ENCODE data around the gene OGG1. TPM values are rescaled to one million over a fixed set of nuclear protein-coding genes. Genes with fewer than 3 reads are reported as not detected.

OGG1 gene
- total RNA-seq = 18.6 and 19.7 TPM in 2 replicates

DNA sequence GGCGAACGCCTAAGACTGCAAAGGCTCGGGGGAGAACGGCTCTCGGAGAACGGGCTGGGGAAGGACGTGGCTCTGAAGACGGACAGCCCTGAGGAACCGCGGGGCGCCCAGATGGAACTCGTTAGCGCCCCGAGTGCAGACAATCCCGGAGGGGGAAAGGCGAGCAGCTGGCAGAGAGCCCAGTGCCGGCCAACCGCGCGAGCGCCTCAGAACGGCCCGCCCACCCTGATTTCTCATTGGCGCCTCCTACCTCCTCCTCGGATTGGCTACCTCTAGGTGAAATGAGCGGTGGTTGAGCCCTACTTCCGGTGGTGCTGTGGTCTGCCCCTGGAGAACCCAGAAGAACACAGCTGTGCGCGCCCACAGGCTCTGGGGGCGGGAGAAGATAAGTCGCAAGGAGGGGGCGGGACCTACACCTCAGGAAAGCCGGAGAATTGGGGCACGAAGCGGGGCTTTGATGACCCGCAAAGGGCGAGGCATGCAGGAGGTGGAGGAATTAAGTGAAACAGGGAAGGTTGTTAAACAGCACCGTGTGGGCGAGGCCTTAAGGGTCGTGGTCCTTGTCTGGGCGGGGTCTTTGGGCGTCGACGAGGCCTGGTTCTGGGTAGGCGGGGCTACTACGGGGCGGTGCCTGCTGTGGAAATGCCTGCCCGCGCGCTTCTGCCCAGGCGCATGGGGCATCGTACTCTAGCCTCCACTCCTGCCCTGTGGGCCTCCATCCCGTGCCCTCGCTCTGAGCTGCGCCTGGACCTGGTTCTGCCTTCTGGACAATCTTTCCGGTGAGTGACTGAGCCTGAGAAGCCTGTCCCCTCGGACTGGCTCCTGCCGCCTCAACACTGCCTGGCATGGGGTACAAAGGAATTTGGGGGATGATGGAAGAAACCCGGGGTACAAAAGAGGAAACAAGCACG, at the start of gene OGG1:
Gene OGG1 (plus strand): TSS at position 308 of the 911 bp plus-strand sequence. CDS start 335 bp downstream, at position 643.
- DNase-seq (ENCODE audit: low read depth, low spot score) = peak; percentile 94

DNA sequence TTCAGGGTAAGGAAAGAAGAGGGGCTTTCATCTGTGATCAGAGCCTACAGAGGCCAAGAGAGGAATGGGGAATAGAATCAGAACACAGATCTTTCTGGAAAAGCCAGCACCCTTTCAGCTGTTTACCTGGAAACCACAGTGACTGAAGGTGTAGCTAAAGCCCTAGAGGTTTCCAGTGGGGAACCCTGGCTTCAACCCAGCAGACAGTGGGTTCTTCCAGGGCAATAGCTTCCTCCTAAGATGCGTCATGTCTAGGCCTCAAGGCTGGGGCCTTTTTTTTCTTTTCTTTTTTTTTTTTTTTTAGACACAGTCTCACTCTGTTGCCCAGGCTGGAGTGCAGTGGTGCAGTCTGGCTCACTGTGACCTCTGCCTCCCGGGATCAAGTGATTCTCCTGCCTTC, 49.2 kb upstream of the OGG1 start:
- DNase-seq (ENCODE audit: low read depth, low spot score) = no peak

DNA sequence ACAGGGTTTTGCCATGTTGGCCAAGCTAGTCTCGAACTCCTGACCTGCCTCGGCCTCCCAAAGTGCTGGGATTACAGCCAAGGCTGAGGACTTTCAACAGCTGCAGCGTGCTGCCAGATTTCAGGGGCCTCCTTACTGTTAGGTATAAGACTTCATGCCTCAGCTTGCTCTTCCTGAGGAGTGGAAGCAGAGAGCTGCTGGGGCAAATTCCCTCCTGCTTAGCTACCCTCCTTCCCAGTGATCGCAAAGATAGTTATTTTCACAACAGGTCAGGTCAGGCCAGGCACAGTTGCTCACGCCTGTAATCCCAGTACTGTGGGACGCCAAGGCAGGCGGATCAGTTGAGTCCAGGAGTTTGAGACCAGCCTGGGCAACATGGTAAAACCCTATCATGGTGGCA, 48.7 kb upstream of the OGG1 start:
- no peak for DNase-seq (ENCODE audit: low read depth, low spot score)

DNA sequence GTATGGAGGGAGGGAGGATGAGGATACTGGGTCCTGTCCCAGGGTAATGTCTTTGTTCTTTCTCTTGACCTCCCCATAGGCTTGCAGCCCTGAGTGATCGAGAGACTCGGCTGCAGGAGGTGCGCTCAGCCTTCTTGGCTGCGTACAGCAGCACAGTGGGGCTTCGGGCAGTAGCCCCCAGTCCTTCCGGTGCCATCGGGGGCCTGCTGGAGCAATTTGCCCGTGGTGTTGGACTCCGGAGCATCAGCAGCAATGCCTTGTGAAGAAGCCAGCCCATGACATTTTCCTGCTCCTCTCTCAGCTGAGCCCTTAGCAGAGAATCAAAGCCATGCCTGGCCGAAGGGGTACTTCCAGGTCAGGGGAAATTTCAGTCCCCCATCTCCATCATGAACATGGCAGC, 48.0 kb upstream of the OGG1 start:
- no peak for DNase-seq (ENCODE audit: low read depth, low spot score)

DNA sequence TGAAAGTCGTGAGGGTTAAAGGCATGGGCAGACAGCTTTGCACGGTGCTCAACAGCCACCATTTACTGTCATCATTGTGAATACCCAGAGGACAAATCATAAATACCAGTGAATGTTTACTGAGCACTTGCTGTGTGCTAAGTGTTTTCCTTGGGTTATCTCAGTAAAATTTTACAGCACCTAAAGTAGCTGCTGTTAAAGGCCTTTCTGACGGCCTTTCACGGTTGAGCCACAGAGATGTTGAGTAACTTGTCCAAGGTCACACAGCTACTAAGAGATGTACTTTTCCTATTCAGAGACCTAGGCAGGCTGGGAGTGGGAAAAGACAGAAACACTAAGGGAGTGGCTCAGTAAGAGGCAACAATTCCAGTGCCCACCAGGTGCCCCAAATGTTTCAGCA, 46.5 kb upstream of the OGG1 start:
- DNase-seq (ENCODE audit: low read depth, low spot score) = no peak

DNA sequence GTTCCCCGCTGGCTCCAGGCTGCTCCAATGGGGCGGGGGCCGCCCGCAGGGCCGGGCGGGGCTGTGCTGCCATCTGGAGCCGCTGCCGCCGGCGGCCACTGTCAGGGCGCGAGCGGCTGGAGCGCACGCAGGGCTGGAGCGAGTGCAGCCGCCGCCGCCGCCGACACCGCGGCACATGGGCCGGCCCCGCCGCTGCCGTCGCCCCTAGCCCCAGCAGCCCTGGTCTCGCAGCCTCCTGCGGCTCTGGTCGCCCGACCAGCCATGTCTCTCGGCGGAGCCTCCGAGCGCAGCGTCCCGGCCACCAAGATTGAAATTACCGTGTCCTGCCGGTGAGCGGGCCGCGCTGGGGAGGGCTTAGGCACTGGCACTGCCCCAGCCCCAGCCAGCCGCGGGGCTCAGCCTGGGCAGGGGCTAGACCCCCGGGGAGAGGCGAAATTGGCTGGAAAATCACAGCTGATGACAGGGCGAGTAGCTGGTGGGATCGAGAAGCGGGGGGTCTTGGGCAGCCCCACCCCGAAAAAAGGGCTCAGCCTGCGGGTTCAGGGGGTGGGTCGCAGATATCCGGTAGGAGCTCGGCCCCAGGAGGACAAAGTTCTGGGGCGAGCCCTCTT, 45.9 kb upstream of the OGG1 start, which contains the start of gene CPNE9:
Gene CPNE9 (plus strand): TSS at position 98 of the 611 bp plus-strand sequence. CDS start 164 bp downstream, at position 262.
- no peak for DNase-seq (ENCODE audit: low read depth, low spot score)

DNA sequence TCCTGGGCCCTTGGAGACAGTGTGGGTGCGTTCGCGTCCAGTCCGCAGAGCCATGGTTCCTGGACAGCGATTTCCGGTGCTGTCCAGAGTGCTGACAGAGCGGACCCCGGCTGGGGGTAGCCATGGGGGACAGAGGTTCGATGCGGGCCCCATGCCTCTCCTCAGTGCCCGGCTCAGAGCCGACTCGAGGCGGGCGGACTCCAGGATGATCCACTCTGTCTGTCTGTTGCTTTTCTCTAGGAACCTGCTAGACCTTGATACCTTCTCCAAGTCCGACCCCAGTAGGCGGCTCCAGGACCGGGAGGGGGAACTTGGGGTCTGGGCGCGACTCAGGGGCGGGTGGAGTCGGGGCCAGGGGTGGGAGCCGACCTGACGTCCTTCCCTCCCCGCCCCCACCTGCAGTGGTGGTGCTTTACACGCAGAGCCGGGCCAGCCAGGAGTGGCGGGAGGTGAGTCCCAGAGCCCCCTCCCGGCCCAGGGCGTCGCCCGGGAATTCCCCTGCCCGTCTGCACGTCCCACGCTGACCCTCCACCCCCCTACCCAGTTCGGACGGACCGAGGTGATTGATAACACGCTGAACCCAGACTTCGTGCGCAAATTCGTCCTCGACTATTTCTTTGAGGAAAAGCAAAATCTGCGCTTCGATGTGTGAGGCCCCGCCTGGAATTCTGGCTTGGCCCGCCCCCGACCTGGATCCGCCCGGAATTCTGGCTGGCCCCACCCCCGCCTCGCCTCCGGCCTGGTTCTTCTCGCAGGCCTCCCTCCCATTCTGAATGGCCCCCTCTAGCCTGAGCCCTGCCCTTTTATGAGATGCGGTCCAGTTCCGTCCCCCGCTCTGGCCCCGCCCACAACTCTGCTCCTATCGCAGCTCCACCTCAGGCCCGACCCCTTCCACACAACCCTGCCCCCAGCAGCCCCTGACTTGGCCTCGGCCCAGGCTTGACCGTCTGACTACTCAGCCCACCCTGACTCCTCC, 45.1 kb upstream of the OGG1 start:
- DNase-seq (ENCODE audit: low read depth, low spot score) = no peak

DNA sequence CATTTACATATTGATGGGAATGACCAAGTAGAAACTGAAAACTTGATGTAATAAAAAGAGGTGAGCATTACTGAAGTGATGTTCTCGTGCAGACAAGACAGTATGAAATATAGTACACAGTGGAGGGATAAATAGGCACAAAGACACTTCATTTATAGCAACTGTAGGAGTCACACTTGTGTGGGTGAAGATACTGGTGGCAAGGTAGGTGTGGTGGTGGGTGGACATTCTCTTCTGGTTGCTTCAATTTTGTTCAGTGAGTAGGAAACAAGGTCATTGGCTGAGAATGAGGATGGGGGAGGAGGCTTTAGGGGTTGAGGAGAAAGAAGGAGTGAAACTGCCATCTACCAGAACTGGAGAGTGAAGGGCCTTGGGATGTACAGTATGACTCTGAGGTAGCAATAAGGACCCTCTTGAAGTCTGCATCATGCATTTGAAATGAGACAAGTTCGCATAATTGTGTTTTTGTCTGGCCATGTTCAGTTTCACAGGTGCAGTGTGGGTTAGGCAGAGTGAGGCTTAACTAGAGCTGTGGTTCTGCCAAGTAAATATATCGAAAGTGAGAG, 39.5 kb upstream of the OGG1 start:
- DNase-seq (ENCODE audit: low read depth, low spot score) = no peak

DNA sequence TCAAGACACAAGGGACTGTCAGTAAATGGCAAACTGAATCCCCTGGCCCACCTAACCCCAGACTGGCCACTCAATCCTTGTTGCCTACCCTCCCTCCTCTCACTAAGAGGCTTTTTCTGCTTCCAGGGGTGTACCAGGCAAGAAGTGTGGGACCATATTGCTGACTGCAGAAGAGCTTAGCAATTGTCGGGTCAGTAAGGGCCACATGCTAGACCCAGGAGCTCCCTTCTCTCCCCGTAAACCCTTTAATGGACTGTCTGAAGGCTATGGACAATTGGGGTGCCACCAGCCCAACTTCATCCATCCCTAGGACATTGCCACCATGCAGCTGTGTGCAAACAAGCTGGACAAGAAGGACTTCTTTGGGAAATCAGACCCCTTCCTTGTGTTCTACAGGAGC, 37.3 kb upstream of the OGG1 start:
- no peak for DNase-seq (ENCODE audit: low read depth, low spot score)

DNA sequence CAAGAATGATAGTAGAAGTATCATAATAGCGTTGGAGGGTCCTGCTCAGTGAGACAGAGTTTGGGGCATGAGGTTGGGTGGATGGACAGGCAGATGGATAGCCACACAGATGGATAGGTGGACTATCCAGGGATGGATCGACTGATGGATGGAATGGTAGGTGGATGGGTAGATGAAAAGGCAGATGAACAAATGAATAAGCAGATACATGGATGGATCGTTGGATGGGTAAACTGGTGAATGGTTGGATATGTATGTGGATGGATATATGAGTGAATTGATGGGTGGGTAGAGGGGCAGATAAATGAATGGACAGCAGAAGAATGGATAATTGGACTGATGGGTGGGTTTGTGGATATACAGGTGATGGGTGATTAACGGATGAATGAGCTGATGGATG, 36.6 kb upstream of the OGG1 start:
- no peak for DNase-seq (ENCODE audit: low read depth, low spot score)

DNA sequence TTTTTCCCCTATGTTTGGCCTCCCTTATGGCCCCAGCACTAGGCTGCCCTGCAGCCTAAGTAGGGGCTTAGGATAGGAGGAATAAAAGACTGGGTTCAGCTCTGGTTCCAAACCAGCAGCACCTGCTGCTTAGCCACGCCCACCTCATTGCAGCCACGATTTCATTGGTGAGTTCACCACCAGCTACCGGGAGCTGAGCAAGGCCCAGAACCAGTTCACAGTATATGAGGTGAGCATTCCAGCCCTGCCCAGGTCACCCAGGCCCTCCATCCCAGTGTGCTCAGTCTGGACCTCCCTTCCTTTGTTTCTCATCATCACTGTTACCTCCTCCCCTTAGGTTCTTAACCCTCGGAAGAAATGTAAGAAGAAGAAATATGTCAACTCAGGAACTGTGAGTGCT, 34.6 kb upstream of the OGG1 start:
- DNase-seq (ENCODE audit: low read depth, low spot score) = no peak

DNA sequence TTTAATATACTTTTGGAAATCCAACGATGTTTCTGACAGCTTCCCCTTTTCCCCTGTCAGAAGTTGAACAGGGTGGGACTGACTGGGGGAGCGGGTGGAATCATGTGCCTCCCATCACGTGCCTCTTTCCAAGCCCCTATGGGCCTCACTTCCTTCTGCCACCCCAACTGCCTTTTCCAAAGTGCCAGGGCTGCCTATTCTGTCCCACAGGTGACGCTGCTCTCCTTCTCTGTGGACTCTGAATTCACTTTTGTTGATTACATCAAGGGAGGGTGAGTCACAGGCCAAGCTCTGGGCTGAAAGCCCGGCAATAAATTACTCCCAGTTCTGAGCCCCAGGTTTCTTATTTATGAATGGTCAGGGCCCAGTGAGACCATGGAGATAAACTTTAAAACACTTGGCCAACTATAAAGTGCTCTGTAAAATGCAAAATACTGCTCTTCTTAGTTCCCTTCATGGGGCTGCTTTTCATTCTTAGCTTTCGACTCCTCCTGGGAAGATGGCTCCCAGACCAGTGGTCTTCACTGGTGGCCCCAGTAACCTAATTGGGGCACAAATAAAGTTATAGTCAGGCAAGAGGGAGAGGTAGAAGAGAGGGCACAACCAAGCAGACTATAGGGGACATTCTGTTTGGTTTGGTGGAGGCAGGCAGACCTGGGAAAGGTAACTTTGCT, 33.9 kb upstream of the OGG1 start:
- DNase-seq (ENCODE audit: low read depth, low spot score) = peak; percentile 58

DNA sequence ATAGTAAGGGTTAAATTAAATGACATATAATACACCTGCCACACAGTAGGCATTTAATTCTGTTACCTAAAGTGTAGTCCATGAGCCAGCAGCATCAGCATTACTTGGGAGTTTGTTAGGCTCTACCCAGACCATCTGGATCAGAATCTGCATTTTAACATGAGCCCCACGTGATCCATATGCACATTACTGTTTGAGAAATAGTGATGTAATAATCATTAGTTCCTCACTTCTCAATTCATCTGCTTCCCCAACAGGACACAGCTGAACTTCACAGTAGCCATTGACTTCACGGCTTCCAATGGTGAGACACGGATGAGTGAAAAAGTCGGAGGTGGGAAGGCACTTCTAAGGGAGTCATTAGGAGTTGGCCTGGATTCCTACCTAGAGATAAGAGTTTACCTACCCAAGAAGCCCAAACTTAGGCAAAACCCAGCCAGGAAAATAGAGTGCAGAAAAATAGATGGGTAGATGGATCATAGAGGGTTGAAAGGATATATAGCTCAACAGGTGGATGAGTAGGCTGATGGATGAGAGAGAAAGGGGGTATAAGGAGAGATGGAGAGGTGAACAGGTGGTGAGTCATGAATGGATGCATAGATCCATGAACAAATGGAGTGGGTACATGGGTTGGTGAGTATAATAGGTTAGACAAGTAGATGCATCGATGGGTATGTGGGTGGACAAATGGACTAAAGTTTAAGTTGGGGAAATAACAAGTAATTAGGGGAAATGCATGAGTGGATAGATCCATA, 32.8 kb upstream of the OGG1 start:
- no peak for DNase-seq (ENCODE audit: low read depth, low spot score)

DNA sequence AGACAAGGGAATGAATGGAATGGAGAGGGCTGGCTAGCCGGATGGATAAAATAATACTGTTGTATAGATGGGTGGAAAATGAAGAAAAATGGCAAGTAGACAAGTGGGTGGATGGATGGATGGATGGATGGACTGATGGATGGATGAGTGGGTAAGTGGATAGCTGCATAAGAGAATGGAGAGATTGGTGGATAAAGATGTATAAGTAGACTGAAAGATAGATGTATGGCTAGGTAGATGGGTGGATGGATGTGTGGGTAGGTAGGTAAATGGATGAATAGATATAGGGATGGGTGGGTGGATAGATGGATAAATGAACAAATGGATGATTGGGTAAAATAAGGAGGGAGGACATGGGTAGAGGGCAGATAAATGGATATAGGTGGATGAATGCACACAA, 32.2 kb upstream of the OGG1 start:
- no peak for DNase-seq (ENCODE audit: low read depth, low spot score)

DNA sequence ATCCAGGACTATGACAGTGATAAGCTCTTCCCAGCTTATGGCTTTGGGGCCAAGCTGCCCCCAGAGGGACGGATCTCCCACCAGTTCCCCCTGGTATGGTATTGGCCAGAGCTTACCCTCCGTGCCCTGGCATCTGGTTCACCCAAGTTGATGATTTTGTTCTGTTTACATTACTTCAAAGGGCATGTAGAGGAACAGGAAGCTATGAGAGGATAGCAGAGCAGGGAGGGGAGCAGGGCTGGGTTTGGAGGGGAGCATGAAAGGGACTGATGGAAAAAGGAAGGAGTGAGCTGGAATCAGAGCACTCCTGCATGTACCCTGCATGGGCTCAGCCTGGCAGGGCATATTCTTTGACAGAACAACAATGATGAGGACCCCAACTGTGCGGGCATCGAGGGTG, 31.6 kb upstream of the OGG1 start:
- no peak for DNase-seq (ENCODE audit: low read depth, low spot score)

DNA sequence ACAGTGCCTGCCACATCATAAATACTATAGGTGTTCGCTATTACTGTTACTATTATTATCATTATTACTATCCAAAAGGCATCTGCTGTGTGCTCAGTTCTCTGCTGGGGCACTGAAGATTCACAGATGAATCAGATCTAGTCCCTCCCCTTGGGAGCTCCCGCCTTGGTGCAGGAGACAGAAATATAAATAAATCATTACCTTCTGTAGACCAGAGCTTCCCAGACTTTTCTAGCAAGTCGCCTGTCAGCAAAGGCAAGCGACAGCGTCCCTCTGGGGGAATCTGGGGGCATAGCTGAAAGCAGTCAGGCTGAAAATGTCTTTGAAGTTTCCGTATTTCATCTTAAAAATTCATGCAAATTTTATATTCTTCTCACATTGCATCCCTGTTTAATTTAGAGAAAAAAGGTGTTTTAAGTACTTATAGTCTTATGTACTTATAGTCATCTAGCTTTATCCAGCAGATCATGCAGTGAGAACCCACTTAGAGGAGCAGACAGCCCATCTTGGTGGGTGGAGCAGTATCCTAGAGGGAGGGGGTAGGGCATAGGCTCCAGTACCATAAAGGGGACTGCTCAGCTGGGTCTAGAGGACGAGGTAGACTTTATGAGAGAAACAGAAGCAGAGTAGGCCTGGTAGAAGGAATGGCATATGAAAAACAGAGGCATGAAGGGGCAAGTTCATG, 28.6 kb upstream of the OGG1 start:
- DNase-seq (ENCODE audit: low read depth, low spot score) = no peak

DNA sequence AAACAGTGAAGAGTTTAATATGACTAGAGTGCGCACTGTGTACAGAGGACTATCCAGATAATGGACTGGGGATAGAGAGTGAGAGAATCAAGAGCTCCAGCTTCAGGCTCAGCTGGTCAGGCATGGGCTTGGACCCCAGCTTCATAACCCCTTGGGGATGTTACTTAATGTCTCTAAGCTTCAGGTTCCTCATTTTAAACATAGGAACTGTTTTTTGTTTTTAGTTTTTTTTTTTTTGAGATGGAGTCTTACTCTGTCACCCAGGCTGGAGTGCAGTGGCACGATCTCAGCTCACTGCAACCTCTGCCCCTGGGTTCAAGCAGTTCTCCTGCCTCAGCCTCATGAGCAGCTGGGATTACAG, 28.1 kb upstream of the OGG1 start:
- DNase-seq (ENCODE audit: low read depth, low spot score) = no peak

DNA sequence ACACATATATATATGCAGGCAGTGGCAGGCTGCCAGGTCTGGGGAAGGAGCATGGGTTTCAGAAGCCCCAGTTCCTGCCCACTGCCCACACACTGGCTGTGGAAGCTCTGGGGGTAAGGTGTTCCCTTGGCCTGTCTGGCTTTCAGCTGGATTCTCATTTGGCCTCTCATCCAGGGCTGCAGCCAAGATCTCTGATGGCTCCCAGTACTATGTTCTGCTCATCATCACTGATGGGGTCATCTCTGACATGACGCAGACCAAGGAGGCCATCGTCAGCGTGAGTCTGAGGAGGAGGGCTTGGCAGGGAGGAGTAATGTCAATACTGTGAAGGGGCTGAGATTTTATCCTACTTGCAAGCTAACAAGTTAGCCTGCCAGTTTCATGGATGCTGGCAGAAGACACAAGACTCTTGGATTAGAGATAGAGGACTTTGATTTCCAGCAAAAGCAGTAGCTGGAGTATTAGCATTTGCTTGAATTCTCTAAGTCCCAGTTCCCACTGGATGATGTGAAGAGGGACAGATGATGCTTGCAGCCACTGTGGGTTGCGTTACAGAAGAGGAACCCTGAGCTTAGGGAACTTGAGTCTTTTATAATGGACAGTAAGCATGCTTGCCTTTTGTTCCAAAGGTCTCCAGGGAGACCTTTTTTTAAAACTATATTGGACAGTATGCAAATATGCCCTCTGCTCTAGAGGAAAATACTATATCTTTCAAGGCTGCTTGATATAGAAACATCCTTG, 23.8 kb upstream of the OGG1 start:
- DNase-seq (ENCODE audit: low read depth, low spot score) = no peak

Measured in pulmonary artery endothelial cell (primary cell).